C4-2B (cell line): ENCODE data around the gene ANLN.
"Not testable (repeated sequence)": the region's sequence is repeated elsewhere in the genome, so short reads cannot be mapped to it uniquely, and the experiment has no call there.

Experiments used
- CTCF ChIP-seq: fragments of 450-650 bp; conservative IDR thresholded peaks from 2 replicates; pipeline ENCODE4 v1.5.1; 2017; ENCODE audit warnings: mild to moderate bottlenecking
- ZFX ChIP-seq: fragments of 450-650 bp; IDR thresholded peaks from 2 replicates; pipeline ENCODE4 v1.6.1; 2017

GRCh38 chr7:36488672-36489071 lies 99.0 kb downstream of the ANLN start:
- TF ChIP-seq CTCF, ZFX: not testable (repeated sequence)
